Cardiac fibroblast (primary cell): Measurements from ENCODE around the gene HACD3.

Experiments
- DNase-seq, 2 donors: peaks; one replicate each; pipeline versions ENCODE4 v3.0.0 to v3.0.0-alpha.2; 2010; ENCODE audit warnings: low read depth in 2 of 2
- H3K4me3 ChIP-seq, 2 donors: replicated peaks in 1 of 2; 1 replicate in 1 of 2; 2 replicates in 1 of 2; pipeline ENCODE4 v1.5.1; 2011; ENCODE audit warnings: low read depth in 2 of 2, low read length in 2 of 2, mild to moderate bottlenecking in 2 of 2, moderate library complexity in 1 of 2
- TF ChIP-seq, protein P1 (sequence below): IDR thresholded peaks from one replicate; pipeline ENCODE4 v1.5.1; 2011; ENCODE audit warnings: low read depth, mild to moderate bottlenecking, low read length, inconsistent platforms

The HACD3 gene

DNA sequence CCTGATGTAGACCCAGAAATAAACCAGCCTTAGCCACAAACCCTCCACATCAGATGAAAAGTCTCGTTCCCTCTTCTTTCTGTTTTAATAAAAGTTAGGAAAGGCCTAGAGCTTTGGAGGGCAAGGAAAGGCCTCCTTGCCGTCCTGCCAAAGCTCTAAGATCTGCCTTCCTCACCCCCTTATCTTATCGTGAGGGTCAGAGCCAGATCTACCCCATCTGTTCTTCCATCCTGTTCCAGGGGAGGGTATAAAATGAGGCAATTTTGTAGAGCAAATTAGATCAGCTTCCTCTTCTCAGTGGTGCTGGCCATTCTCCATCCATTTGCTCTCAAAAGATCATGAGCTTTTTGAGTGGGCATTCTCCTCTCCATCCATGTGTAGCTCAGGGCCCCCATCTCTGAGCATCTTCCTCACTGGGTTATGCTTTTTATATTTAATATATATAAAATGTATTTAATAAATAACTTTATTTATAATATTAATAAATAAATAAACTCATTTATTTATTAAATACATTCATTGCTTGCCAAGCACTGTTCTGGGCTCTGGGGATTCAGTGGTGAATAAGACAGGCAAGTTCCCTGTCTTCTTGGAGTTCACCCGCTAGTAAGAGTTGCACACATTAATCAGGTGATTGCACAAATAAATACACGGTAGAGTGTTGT lies 89.5 kb downstream of the HACD3 start:
- TF ChIP-seq, protein P1, sequence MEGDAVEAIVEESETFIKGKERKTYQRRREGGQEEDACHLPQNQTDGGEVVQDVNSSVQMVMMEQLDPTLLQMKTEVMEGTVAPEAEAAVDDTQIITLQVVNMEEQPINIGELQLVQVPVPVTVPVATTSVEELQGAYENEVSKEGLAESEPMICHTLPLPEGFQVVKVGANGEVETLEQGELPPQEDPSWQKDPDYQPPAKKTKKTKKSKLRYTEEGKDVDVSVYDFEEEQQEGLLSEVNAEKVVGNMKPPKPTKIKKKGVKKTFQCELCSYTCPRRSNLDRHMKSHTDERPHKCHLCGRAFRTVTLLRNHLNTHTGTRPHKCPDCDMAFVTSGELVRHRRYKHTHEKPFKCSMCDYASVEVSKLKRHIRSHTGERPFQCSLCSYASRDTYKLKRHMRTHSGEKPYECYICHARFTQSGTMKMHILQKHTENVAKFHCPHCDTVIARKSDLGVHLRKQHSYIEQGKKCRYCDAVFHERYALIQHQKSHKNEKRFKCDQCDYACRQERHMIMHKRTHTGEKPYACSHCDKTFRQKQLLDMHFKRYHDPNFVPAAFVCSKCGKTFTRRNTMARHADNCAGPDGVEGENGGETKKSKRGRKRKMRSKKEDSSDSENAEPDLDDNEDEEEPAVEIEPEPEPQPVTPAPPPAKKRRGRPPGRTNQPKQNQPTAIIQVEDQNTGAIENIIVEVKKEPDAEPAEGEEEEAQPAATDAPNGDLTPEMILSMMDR, result no peak
- H3K4me3 ChIP-seq, result no peak overlapping the region
- peak in 1 of 2 donors; percentile 29 for DNase-seq

DNA sequence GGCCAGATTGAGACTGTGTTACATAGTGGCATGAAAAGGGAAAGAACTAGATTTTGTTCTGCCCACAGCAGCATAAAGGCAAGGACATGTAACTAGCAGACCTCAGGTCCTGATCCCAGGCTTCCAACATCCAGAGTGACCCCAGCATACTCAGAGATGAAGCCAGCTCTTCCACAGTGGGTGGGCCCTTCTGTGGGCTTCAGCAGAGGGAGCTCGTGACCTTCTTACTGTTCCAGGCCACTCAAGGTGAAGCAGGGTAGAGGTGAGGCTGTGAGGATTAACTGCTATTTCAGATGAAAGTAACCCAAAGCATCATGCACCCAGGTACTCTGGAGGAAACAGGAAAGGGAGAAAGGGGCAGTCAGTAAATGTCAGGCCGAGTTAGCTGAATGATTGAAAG lies 90.6 kb downstream of the HACD3 start:
- no peak overlapping the region for H3K4me3 ChIP-seq
- no peak for DNase-seq
- TF ChIP-seq, protein P1, result no peak

DNA sequence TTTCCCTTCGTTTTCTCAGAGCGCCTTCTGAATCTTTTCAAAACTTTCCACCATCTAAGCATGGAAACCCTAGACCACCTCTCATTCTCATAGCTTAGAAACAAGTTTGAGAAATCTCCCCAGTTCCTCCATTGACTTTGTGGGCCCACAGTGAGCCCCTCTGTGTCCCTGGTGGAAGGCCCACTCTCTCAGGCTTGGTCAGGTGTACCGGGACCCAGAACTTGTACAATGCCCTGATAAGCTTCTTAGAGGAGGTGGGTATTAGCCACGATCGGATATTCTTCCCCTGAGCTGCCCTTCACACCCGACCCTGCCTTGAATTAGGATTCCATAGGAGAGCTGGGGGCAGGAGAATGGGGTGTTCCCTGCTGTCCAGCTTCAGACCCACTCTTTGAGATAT lies 91.4 kb downstream of the HACD3 start, which contains the start of gene SLC24A1:
TSS of gene SLC24A1 (plus strand) at position 301 of the 400 bp plus-strand sequence. CDS start 2,143 bp downstream, outside the sequence.
- H3K4me3 ChIP-seq, result no peak within 1 kb of the TSS
- DNase-seq, result no peak
- TF ChIP-seq, protein P1, result no peak

DNA sequence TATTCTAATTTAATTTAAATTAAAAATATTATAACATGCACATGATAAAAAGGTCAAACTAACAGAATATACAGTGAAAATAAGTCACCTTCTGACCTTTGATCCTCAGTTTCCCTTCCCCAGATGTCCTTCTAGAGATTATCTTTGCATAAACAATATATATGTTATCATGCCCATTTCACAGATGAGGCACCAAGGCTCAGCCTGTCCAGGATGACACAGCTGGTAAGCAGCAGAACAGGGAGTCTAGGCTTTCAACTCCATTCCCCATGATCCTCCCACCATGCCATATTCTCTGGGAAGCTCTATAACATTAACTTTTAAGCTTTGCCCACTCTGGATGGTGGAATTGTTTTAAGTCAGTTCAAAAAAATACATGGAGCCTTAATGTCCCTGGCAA lies 92.8 kb downstream of the HACD3 start:
- H3K4me3 ChIP-seq, result no peak overlapping the region
- DNase-seq, result no peak
- TF ChIP-seq, protein P1, result no peak

DNA sequence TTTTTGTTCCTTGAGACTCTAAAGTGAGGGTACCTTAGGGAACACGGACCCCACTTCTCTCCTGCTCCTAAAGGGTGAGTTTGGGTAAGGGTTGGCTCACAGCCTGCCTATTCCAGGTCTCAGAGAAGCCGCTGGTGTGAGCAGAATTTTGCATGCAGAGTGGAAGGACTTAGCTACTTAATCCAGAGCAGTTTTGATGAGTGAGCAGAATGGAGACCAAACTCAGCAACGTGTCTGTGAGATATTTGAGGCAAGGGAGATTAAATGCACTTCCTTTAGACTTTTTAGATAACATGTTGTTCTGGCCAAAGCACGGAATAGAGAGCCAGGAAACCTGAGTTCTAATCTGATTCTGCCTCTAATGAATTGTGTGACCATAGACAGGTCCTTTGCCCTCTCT lies 96.6 kb downstream of the HACD3 start:
- DNase-seq, result no peak
- TF ChIP-seq, protein P1, result no peak
- no peak overlapping the region for H3K4me3 ChIP-seq
